Thoracic aorta (tissue), 2 donors: ENCODE measurements around the gene FTSJ1. TPM values are rescaled to one million over a fixed set of nuclear protein-coding genes. Genes with fewer than 3 reads are reported as not detected.
A peak's percentile ranks its signal among the peaks of the same experiment; 100 is the strongest.
"Not testable (repeated sequence)": the region's sequence is repeated elsewhere in the genome, so short reads cannot be mapped to it uniquely, and the experiment has no call there.

Experiments used
- ATAC-seq: fragments of 150-250 bp; one replicate; pipeline ENCODE4 v1.8.0; 2017; ENCODE audit warnings: low read depth; ENCODE audit not compliant: insufficient number of reproducible peaks, low FRiP score
- DNase-seq: peaks from one replicate; pipeline ENCODE4 v3.0.0-alpha.2; 2020; ENCODE audit warnings: low spot score
- H3K27ac ChIP-seq, 2 donors: fragments of 200-600 bp; sonication (generic); 1 replicate in 1 of 2; 2 replicates in 1 of 2; pipeline ENCODE4 v1.5.1; 2016; ENCODE audit warnings: mild to moderate bottlenecking in 2 of 2, moderate library complexity in 2 of 2
- H3K27me3 ChIP-seq: fragments of 200-600 bp; sonication (generic); replicated peaks from 2 replicates; pipeline ENCODE4 v1.6.0; 2016; ENCODE audit warnings: mild to moderate bottlenecking; ENCODE audit not compliant: insufficient read depth
- H3K36me3 ChIP-seq: fragments of 200-600 bp; sonication (generic); one replicate; pipeline ENCODE4 v1.5.1; 2016
- H3K4me1 ChIP-seq, 2 donors: fragments of 200-600 bp; sonication (generic); 1 replicate in 1 of 2; 2 replicates in 1 of 2; pipeline versions ENCODE4 v1.5.1 to v1.6.0; 2016; ENCODE audit warnings: low read depth in 2 of 2, mild to moderate bottlenecking in 1 of 2; ENCODE audit not compliant: control insufficient read depth in 1 of 2
- H3K4me3 ChIP-seq: fragments of 200-600 bp; sonication (generic); 2 replicates; pipeline ENCODE4 v1.5.1; 2016; ENCODE audit warnings: mild to moderate bottlenecking
- H3K9me3 ChIP-seq: fragments of 200-600 bp; sonication (generic); 2 replicates; pipeline ENCODE4 v1.5.1; 2016
- total RNA-seq, 2 donors: library from RNA; depleted of rRNA; stranded (reverse); fragments of >200 nt; gene quantifications; one replicate each; pipeline versions ENCODE4 v1.1.0 to v1.2.3, GENCODE V29; 2016
- TF ChIP-seq, protein P1 (sequence below): fragments of 200-600 bp; sonication (generic); IDR thresholded peaks from one replicate; pipeline ENCODE4 v1.5.1; 2019; ENCODE audit warnings: antibody characterized with exemption

FTSJ1 gene
- total RNA-seq, 2 donors from 2014 or later = 44.7 to 61.0 TPM

DNA sequence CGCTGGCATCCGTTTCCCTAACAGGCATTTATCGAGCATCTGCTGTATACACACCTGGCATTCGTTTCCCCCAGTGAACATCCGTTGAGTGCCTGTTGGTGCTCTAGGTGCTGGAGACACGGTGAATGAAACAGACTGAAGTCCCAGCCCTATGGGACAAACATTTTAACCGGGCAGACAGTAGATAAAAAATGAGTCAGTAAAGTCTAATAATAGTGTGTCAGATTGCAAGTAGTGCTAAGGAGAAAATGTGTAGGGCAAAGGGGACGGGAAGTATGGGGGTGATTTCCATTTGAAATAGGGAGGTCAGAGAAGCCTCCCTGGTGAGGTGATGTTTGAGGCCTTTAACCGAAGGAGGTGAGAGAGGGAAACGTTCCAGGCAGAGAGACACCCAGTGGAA, 40.3 kb downstream of the FTSJ1 start:
- H3K4me3 ChIP-seq = no peak overlapping the region
- no peaks in the 10 kb centered on the region for H3K9me3 ChIP-seq
- H3K4me1 ChIP-seq = no peaks in the 10 kb centered on the region
- TF ChIP-seq, protein P1, sequence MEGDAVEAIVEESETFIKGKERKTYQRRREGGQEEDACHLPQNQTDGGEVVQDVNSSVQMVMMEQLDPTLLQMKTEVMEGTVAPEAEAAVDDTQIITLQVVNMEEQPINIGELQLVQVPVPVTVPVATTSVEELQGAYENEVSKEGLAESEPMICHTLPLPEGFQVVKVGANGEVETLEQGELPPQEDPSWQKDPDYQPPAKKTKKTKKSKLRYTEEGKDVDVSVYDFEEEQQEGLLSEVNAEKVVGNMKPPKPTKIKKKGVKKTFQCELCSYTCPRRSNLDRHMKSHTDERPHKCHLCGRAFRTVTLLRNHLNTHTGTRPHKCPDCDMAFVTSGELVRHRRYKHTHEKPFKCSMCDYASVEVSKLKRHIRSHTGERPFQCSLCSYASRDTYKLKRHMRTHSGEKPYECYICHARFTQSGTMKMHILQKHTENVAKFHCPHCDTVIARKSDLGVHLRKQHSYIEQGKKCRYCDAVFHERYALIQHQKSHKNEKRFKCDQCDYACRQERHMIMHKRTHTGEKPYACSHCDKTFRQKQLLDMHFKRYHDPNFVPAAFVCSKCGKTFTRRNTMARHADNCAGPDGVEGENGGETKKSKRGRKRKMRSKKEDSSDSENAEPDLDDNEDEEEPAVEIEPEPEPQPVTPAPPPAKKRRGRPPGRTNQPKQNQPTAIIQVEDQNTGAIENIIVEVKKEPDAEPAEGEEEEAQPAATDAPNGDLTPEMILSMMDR = no peak
- ATAC-seq = no peak
- H3K36me3 ChIP-seq = peaks cover 4% of the 10 kb centered on the region
- no peaks in the 10 kb centered on the region for H3K27me3 ChIP-seq
- DNase-seq = no peak
- H3K27ac ChIP-seq = no peak overlapping the region

DNA sequence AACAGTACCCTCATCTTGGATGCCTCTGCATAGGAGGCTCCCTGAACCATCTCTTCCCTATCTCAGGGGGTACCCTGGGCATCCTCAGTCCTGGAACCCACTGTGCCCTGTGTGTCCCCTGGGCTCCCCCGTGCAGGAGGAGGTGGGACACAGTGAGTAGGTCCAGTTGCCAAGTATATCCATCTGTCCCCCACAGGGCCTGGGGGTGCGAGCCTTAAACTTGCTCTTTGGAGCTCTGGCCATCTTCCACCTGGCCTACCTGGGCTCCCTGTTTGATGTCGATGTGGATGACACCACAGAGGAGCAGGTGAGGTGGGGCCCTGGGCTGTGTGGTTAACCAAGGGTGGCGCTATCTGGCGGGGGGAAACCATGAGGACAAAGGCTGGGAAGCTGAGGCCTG, 41.0 kb downstream of the FTSJ1 start:
- TF ChIP-seq, protein P1 = no peak
- H3K4me3 ChIP-seq = no peak overlapping the region
- no peaks in the 10 kb centered on the region for H3K27me3 ChIP-seq
- DNase-seq = no peak
- no peak for ATAC-seq
- H3K36me3 ChIP-seq = peaks cover 4% of the 10 kb centered on the region
- H3K4me1 ChIP-seq = no peaks in the 10 kb centered on the region
- H3K27ac ChIP-seq = no peak overlapping the region
- H3K9me3 ChIP-seq = no peaks in the 10 kb centered on the region

DNA sequence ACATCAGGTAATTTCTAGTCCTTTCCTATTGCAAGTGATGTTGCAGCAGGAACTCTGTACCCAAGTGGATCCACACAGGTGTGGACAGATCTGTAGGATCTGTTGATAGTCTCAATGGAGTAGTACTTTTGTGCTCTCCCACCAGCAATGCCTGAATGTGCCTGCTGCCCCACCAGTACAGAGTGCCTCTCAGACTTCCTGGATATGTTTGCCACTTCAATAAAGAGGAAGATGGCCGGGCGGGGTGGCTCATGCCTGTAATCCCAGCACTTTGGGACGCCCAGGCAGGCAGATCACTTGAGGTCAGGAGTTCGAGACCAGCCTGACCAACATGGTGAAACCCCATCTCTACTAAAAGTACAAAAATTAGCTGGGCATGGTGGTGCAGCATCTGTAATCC, 43.5 kb downstream of the FTSJ1 start:
- DNase-seq, H3K27me3 ChIP-seq, H3K27ac ChIP-seq, H3K36me3 ChIP-seq, H3K4me3 ChIP-seq, H3K4me1 ChIP-seq, H3K9me3 ChIP-seq, ATAC-seq: not testable (repeated sequence)

DNA sequence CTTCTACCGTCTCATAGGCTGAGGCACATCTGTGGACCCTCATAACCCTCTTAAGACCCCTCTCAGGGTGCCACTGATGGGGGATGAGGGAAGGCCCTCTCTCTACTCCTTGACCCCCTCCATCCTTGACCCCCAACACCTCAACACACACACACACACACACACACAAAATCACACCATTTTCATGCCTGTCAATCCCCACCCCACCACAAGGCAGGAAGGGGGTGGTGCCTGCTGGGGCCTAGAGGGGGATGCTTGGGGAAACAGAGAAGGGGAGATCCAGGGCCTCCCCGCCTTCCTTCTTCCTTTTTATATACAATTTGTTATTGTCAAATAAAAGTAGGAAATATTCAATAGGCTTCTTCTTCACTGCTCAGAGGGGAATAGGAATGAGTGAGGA, 44.5 kb downstream of the FTSJ1 start:
- DNase-seq (no peak), ATAC-seq (no peak)
- H3K9me3 ChIP-seq = no peaks in the 10 kb centered on the region
- H3K4me1 ChIP-seq = peaks cover 0 to 5% of the 10 kb centered on the region in 2 donors
- TF ChIP-seq, protein P1 = no peak
- no peaks in the 10 kb centered on the region for H3K27me3 ChIP-seq
- H3K36me3 ChIP-seq = no peaks in the 10 kb centered on the region
- H3K4me3 ChIP-seq = no peak overlapping the region
- no peak overlapping the region for H3K27ac ChIP-seq

DNA sequence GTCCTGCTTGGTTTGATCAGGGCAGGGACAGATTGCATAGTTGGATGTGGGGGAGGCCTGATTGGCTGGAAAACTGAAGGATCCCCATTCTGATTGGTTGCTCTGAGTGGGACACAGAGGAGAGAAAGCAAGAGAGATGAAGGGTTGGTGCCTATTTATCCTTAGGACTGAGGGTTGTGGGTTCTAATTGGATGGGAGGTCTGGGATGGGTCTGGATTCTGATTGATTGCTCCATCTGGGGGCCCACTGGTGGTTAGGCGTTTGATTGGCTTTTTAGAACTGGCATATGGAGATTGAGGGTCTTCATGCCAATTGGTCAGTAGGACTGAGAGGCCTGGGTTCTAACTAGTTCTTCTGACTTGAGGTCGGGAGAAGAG, 45.0 kb downstream of the FTSJ1 start:
- H3K9me3 ChIP-seq = no peaks in the 10 kb centered on the region
- TF ChIP-seq, protein P1 = no peak
- ATAC-seq = no peak
- peak overlapping the region; percentile 82 for H3K4me3 ChIP-seq
- no peak for DNase-seq
- H3K27ac ChIP-seq = peak overlapping the region in 1 of 2 donors; percentile 67
- H3K27me3 ChIP-seq = no peaks in the 10 kb centered on the region
- H3K36me3 ChIP-seq = no peaks in the 10 kb centered on the region
- H3K4me1 ChIP-seq = peaks cover 0 to 5% of the 10 kb centered on the region in 2 donors
